Lower lobe of right lung (tissue), 2 donors: Measurements from ENCODE around the gene SOX8. TPM values are rescaled to one million over a fixed set of nuclear protein-coding genes. Genes with fewer than 3 reads are reported as not detected.

Source experiments
- ATAC-seq, 2 donors: fragments of 200-7000 bp; cut with Tn5 transposase; one replicate each; pipeline ENCODE4 v1.9.1; 2020 to 2022; ENCODE audit warnings: mild to moderate bottlenecking in 2 of 2, moderate library complexity in 2 of 2
- DNase-seq: peaks from one replicate; pipeline ENCODE4 v3.0.0-alpha.2; 2020
- H3K27ac ChIP-seq: fragments of 200-600 bp; one replicate; pipeline ENCODE4 v1.8.0; 2022
- H3K27me3 ChIP-seq: fragments of 200-600 bp; one replicate; pipeline ENCODE4 v1.8.0; 2022; ENCODE audit warnings: low read depth
- H3K36me3 ChIP-seq: fragments of 200-600 bp; one replicate; pipeline ENCODE4 v1.8.0; 2022; ENCODE audit warnings: mild to moderate bottlenecking
- H3K4me1 ChIP-seq: fragments of 200-600 bp; one replicate; pipeline ENCODE4 v1.8.0; 2022
- H3K4me3 ChIP-seq: fragments of 200-600 bp; one replicate; pipeline ENCODE4 v1.8.0; 2022; ENCODE audit warnings: mild to moderate bottlenecking
- H3K9me3 ChIP-seq: fragments of 200-600 bp; one replicate; pipeline ENCODE4 v1.8.0; 2022
- intact Hi-C: fragments of 100-400 bp; cut with DNase I; formaldehyde crosslinking; loops from one replicate; pipeline ENCODE4 v1.11.0; 2022
- total RNA-seq: library from RNA; stranded (reverse); fragmentation: NEBNext Ultra II Directional; extraction: Animal tissue kit (Norgen Biotek cat#: 25700); gene quantifications from one replicate; pipeline ENCODE4 v1.2.1, GENCODE V29; 2021
- TF ChIP-seq, protein P1 (sequence below): fragments of 200-600 bp; IDR thresholded peaks from one replicate; pipeline ENCODE4 v1.8.0; 2022; ENCODE audit warnings: antibody characterized with exemption, mild to moderate bottlenecking
- donor health status: DM: no; HTN: yes; CAD: no; lungs with severe emphysema.

Gene SOX8
- total RNA-seq, 1 donor from 2014 or later = 0.15 TPM

DNA sequence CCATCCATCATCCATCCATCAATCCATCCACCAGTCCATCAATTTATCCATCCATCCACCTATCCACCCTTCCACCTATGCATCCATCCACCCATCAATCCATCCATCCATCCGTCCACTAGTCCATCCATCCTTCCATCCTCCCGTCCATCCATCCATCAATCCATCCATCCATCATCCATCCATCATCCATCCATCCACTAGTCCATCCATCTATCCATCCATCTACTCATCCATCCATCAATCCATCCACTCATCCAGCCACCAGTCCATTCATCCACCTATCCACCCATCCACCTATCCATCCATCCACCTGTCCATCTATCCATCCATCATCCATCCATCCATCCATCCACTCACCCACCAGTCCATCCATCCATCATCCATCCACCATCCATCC lies 51.0 kb downstream of the SOX8 start:
- H3K27ac ChIP-seq = no peak overlapping the region
- DNase-seq (no peak), ATAC-seq (no peak)
- no peaks in the 10 kb centered on the region for H3K36me3 ChIP-seq
- no peaks in the 10 kb centered on the region for H3K4me1 ChIP-seq
- intact Hi-C loops = no loop called here
- TF ChIP-seq, protein P1, sequence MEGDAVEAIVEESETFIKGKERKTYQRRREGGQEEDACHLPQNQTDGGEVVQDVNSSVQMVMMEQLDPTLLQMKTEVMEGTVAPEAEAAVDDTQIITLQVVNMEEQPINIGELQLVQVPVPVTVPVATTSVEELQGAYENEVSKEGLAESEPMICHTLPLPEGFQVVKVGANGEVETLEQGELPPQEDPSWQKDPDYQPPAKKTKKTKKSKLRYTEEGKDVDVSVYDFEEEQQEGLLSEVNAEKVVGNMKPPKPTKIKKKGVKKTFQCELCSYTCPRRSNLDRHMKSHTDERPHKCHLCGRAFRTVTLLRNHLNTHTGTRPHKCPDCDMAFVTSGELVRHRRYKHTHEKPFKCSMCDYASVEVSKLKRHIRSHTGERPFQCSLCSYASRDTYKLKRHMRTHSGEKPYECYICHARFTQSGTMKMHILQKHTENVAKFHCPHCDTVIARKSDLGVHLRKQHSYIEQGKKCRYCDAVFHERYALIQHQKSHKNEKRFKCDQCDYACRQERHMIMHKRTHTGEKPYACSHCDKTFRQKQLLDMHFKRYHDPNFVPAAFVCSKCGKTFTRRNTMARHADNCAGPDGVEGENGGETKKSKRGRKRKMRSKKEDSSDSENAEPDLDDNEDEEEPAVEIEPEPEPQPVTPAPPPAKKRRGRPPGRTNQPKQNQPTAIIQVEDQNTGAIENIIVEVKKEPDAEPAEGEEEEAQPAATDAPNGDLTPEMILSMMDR = no peak
- H3K9me3 ChIP-seq = no peaks in the 10 kb centered on the region
- peaks cover 52% of the 10 kb centered on the region for H3K27me3 ChIP-seq
- no peak overlapping the region for H3K4me3 ChIP-seq

DNA sequence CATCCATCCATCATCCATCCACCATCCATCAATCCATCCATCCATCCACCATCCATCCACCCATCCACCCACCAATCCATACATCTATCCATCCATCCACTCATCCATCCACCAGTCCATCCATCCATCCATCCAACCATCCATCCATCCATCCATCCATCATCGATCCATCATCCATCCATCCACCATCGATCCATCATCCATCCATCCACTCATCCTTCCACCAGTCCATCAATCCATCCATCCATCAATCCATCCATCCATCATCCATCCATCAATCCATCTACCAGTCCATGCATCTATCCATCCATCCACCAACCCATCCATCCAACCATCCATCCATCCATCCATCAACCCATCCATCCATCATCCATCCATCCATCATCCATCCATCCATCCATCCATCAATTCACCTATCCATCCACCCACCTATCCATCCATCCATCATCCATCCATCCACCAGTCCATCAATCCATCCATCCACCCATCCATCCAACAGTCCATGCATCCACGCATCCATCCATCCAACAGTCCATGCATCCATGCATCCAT lies 51.6 kb downstream of the SOX8 start:
- Histone ChIP-seq H3K4me1 (no peaks in the 10 kb centered on the region), H3K27me3 (peaks cover 58% of the 10 kb centered on the region)

DNA sequence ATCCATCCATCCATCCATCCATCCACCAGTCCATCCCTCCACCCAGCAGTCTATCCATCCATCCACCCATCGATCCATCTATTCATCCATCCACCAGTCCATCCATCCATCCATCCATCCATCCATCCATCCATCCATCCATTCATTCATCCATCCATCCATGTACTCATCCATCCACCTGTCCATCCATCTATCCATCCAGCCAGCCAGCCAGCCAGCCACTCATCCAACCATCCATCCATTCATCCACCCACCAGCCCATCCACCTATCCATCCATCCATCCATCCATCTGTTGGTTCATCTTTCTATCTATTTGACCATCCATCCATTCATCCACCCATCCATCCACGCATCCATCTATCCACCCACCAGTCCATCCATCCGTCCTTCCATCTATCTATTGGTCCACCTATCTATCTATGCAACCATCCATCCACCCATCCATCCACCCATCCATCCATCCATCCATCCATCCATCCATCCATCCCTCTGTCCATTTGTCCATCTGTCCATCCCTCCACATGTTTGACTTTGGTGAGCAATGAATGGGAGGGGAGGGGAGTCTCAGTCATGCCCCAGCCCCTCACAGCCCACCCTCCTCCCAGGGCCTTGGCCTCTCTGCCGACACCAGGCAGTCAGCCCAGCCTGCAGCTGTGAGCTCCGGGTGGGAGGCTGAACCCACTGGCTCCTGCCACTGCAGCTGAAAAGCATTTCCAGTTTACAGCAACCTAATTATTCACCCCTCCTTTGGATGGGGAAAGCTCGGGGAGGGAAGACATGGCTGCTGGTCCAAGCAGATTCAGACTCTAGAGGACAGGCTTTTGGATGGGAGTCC lies 52.9 kb downstream of the SOX8 start:
- Histone ChIP-seq H3K27me3 (peaks cover 54% of the 10 kb centered on the region), H3K4me3 (no peak overlapping the region), H3K4me1 (no peaks in the 10 kb centered on the region), H3K27ac (no peak overlapping the region), H3K9me3 (no peaks in the 10 kb centered on the region), H3K36me3 (no peaks in the 10 kb centered on the region)
- DNase-seq (no peak), ATAC-seq (no peak)
- intact Hi-C loops = no loop called here
- TF ChIP-seq, protein P1 = no peak

More for the DNA sequence above, 51.6 kb downstream of the SOX8 start:
- Histone ChIP-seq H3K4me3 (no peak overlapping the region), H3K27ac (no peak overlapping the region), H3K36me3 (no peaks in the 10 kb centered on the region), H3K9me3 (no peaks in the 10 kb centered on the region)
- DNase-seq = no peak
- TF ChIP-seq, protein P1 = no peak
- no peak for ATAC-seq
- intact Hi-C loops = no loop called here

GRCh38 chr16:1035066-1035415 lies 53.5 kb downstream of the SOX8 start:
- H3K27me3 ChIP-seq = peaks cover 54% of the 10 kb centered on the region
- H3K4me3 ChIP-seq = no peak overlapping the region
- intact Hi-C loops = no loop called here
- DNase-seq (no peak), ATAC-seq (no peak)
- H3K9me3 ChIP-seq = no peaks in the 10 kb centered on the region
- H3K4me1 ChIP-seq = no peaks in the 10 kb centered on the region
- no peaks in the 10 kb centered on the region for H3K36me3 ChIP-seq
- TF ChIP-seq, protein P1 = no peak
- H3K27ac ChIP-seq = no peak overlapping the region

- TF ChIP-seq, protein P1 = no peak
- no peak for DNase-seq
- H3K4me3 ChIP-seq = no peak overlapping the region
- H3K36me3 ChIP-seq = no peaks in the 10 kb centered on the region
- intact Hi-C loops = no loop called here
- no peak overlapping the region for H3K27ac ChIP-seq
- ATAC-seq = no peak
- no peaks in the 10 kb centered on the region for H3K4me1 ChIP-seq
- H3K27me3 ChIP-seq = peaks cover 42% of the 10 kb centered on the region
- no peaks in the 10 kb centered on the region for H3K9me3 ChIP-seq
Measured at GRCh38 chr16:1036166-1036565, 54.6 kb downstream of the SOX8 start.

Other genes with a start within 250 kb of the SOX8 start
- 24.3 TPM for gene CIAO3, start 240.8 kb upstream of the SOX8 start, total RNA-seq
- gene MSLN, start 221.0 kb upstream of the SOX8 start, total RNA-seq = 42.6 TPM
- gene RPUSD1, start 193.4 kb upstream of the SOX8 start, total RNA-seq = 16.3 TPM
- gene CHTF18, start 193.2 kb upstream of the SOX8 start, total RNA-seq = 11.3 TPM
- gene GNG13, start 181.0 kb upstream of the SOX8 start, total RNA-seq = not detected
- 23.8 TPM for gene LMF1, start 10.8 kb upstream of the SOX8 start, total RNA-seq
- gene SSTR5, start 91.0 kb downstream of the SOX8 start, total RNA-seq = not detected
- gene C1QTNF8, start 114.5 kb downstream of the SOX8 start, total RNA-seq = not detected
- gene CACNA1H, start 171.3 kb downstream of the SOX8 start, total RNA-seq = 8.4 TPM
- gene TPSG1, start 243.5 kb downstream of the SOX8 start, total RNA-seq = 2.9 TPM
- 168 TPM for gene TPSB2, start 248.4 kb downstream of the SOX8 start, total RNA-seq